ENCODE measurements around the gene ANKMY1.

ANKMY1 gene

GRCh38 chr2:240434728-240435456, 122.9 kb downstream of the ANKMY1 start:
- TF ChIP-seq CTCF (IDR thresholded peaks at IDR 0.05) = no peak
- Histone ChIP-seq H3K27me3 (ENCODE audit: control insufficient read depth, insufficient read depth, low read length) (no peaks in the 10 kb centered on the region), H3K4me1 (peaks cover 4% of the 10 kb centered on the region), H3K4me3 (ENCODE audit: low read depth, low read length) (peak overlapping the region; percentile 58), H3K9ac (no peak overlapping the region), H3K27ac (no peak overlapping the region), H3K36me3 (ENCODE audit: control insufficient read depth, insufficient read depth, low read length) (no peaks in the 10 kb centered on the region), H2AFZ (peak overlapping the region; percentile 88), H3K4me2 (ENCODE audit: low read length) (peak overlapping the region; percentile 90), H3K79me2 (peaks cover 21% of the 10 kb centered on the region), H3K9me3 (ENCODE audit: control insufficient read depth, low read length) (no peaks in the 10 kb centered on the region)

DNA sequence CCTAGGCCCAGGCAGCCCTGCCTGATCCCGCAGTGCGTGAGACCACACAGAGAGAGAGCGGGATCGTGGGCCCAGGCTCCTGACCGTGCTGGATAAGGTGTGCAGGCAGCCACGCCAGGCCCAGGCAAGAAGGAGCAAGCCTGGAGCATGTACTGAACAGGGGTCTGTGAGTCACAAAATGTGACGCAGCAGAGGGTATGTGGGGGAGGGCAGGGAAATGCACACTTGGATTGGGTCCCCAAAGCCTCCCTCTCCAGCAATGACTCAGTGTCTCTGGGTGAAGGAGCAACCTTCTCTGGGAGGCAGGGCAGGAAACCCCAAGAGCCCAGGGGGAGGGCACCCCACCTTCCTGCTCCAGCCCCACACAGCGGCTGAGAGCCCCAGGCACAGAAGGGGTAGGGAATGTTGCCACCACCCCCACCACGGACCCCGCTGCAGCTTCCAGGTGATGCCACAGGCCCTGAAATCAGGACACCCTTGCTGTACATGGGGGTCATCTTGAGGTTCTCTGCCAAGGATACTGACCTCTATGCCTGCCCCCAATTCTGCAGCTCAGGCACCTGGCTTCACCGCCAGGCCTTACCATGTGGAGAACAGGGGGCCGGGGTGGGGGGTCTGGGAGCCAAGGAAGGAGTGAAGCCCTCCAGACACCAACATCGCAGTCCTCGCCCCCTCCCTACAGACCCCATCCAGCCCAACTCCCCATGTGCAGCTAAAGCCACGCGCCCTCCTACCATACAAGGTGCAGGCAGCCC, 123.6 kb downstream of the ANKMY1 start:
- H3K36me3 ChIP-seq (ENCODE audit: control insufficient read depth, insufficient read depth, low read length) = no peaks in the 10 kb centered on the region
- H3K27me3 ChIP-seq (ENCODE audit: control insufficient read depth, insufficient read depth, low read length) = no peaks in the 10 kb centered on the region
- H3K27ac ChIP-seq = no peak overlapping the region
- H3K4me1 ChIP-seq = peaks cover 4% of the 10 kb centered on the region
- no peak overlapping the region for H3K4me2 ChIP-seq (ENCODE audit: low read length)
- peaks cover 14% of the 10 kb centered on the region for H3K79me2 ChIP-seq
- no peak overlapping the region for H3K9ac ChIP-seq
- no peak overlapping the region for H3K4me3 ChIP-seq (ENCODE audit: low read depth, low read length)
- no peaks in the 10 kb centered on the region for H3K9me3 ChIP-seq (ENCODE audit: control insufficient read depth, low read length)
- TF ChIP-seq CTCF (IDR thresholded peaks at IDR 0.05) = no peak
- H2AFZ ChIP-seq = peak overlapping the region; percentile 88

GRCh38 chr2:240432820-240433801, 124.7 kb downstream of the ANKMY1 start:
- H3K9me3 ChIP-seq (ENCODE audit: control insufficient read depth, low read length) = no peaks in the 10 kb centered on the region
- no peaks in the 10 kb centered on the region for H3K27me3 ChIP-seq (ENCODE audit: control insufficient read depth, insufficient read depth, low read length)
- no peak overlapping the region for H3K4me2 ChIP-seq (ENCODE audit: low read length)
- H3K27ac ChIP-seq = no peak overlapping the region
- H3K4me1 ChIP-seq = peaks cover 4% of the 10 kb centered on the region
- no peak for TF ChIP-seq CTCF (IDR thresholded peaks at IDR 0.05)
- H3K79me2 ChIP-seq = peaks cover 5% of the 10 kb centered on the region
- H2AFZ ChIP-seq = no peak overlapping the region
- no peak overlapping the region for H3K4me3 ChIP-seq (ENCODE audit: low read depth, low read length)
- no peak overlapping the region for H3K9ac ChIP-seq
- no peaks in the 10 kb centered on the region for H3K36me3 ChIP-seq (ENCODE audit: control insufficient read depth, insufficient read depth, low read length)

DNA sequence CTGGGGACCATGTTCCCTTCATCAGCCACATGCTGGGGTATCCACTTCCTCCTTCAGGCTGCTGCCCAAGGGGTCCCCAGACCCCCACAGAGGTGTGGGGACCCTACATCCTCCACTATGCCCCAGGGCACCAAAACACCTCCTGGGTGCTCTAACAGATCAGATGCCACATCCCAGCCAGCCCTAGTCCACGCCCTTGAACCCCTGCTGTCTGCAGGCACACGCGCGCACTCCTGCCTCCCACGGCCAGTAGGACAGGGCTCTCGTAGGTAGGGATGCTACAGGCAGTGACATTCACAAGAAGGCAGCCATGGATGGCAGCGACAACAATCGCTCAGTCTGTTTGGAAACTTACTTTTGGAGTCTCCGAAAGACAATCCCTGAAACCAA, 125.4 kb downstream of the ANKMY1 start:
- no peaks in the 10 kb centered on the region for H3K27me3 ChIP-seq (ENCODE audit: control insufficient read depth, insufficient read depth, low read length)
- no peak overlapping the region for H3K4me2 ChIP-seq (ENCODE audit: low read length)
- H3K9ac ChIP-seq = no peak overlapping the region
- no peaks in the 10 kb centered on the region for H3K36me3 ChIP-seq (ENCODE audit: control insufficient read depth, insufficient read depth, low read length)
- no peak overlapping the region for H3K4me3 ChIP-seq (ENCODE audit: low read depth, low read length)
- H3K9me3 ChIP-seq (ENCODE audit: control insufficient read depth, low read length) = no peaks in the 10 kb centered on the region
- H3K27ac ChIP-seq = no peak overlapping the region
- no peak overlapping the region for H2AFZ ChIP-seq
- peaks cover 3% of the 10 kb centered on the region for H3K79me2 ChIP-seq
- no peak for TF ChIP-seq CTCF (IDR thresholded peaks at IDR 0.05)
- H3K4me1 ChIP-seq = peaks cover 4% of the 10 kb centered on the region

Measured in parathyroid adenoma (tissue), 2 donors.